CD4-positive, alpha-beta T cell treated with Interleukin-10 for 1 hour (primary cell): ENCODE results near the gene FAM53A.

Experiments used
- DNase-seq: peaks from one replicate; pipeline ENCODE4 v3.0.0-alpha.2; 2020

Gene FAM53A

GRCh38 chr4:1637580-1638271, 46.4 kb downstream of the FAM53A start:
- no peak for DNase-seq

GRCh38 chr4:1636490-1637211, 47.5 kb downstream of the FAM53A start:
- no peak for DNase-seq

GRCh38 chr4:1635464-1635863, 48.6 kb downstream of the FAM53A start:
- DNase-seq, result no peak

- DNase-seq, result no peak
Measured at GRCh38 chr4:1633993-1634392, 50.1 kb downstream of the FAM53A start.

- no peak for DNase-seq
Measured at GRCh38 chr4:1632109-1633104, 51.7 kb downstream of the FAM53A start.

- DNase-seq, result no peak
Measured at GRCh38 chr4:1631136-1631535, 53.0 kb downstream of the FAM53A start.

- DNase-seq, result no peak
Measured at GRCh38 chr4:1630266-1630665, 53.8 kb downstream of the FAM53A start.

GRCh38 chr4:1629699-1630083, 54.4 kb downstream of the FAM53A start:
- DNase-seq, result no peak

GRCh38 chr4:1628892-1629698, 55.0 kb downstream of the FAM53A start:
- DNase-seq, result peak; percentile 75

GRCh38 chr4:1627417-1628313, 56.4 kb downstream of the FAM53A start:
- DNase-seq, result no peak

GRCh38 chr4:1626941-1627340, 57.2 kb downstream of the FAM53A start:
- no peak for DNase-seq

- DNase-seq, result no peak
Measured at GRCh38 chr4:1626151-1626550, 58.0 kb downstream of the FAM53A start.

- no peak for DNase-seq
Measured at GRCh38 chr4:1625600-1626138, 58.4 kb downstream of the FAM53A start.

- DNase-seq, result no peak
Measured at GRCh38 chr4:1624519-1624910, 59.6 kb downstream of the FAM53A start.

- no peak for DNase-seq
Measured at GRCh38 chr4:1623821-1624518, 60.1 kb downstream of the FAM53A start.

GRCh38 chr4:1623400-1623799, 60.7 kb downstream of the FAM53A start:
- no peak for DNase-seq

GRCh38 chr4:1622956-1623355, 61.2 kb downstream of the FAM53A start:
- DNase-seq, result no peak

- DNase-seq, result no peak
Measured at GRCh38 chr4:1622238-1622637, 61.9 kb downstream of the FAM53A start.

GRCh38 chr4:1621526-1621925, 62.6 kb downstream of the FAM53A start:
- DNase-seq, result no peak

- no peak for DNase-seq
Measured at GRCh38 chr4:1619151-1619672, 64.9 kb downstream of the FAM53A start.
